GM12875 (cell line): ENCODE data around the gene NRDE2.

Experiments
- H3K4me3 ChIP-seq: one replicate; pipeline ENCODE4 v1.5.1; 2011; ENCODE audit warnings: low read depth, low read length, control low read depth
- TF ChIP-seq, protein P1 (sequence below): IDR thresholded peaks from 2 replicates; pipeline ENCODE4 v1.5.1; 2011; ENCODE audit warnings: low read depth, mild to moderate bottlenecking, control low read depth, inconsistent platforms, low read length, moderate library complexity, borderline replicate concordance; ENCODE audit not compliant: insufficient read depth

NRDE2 gene

DNA sequence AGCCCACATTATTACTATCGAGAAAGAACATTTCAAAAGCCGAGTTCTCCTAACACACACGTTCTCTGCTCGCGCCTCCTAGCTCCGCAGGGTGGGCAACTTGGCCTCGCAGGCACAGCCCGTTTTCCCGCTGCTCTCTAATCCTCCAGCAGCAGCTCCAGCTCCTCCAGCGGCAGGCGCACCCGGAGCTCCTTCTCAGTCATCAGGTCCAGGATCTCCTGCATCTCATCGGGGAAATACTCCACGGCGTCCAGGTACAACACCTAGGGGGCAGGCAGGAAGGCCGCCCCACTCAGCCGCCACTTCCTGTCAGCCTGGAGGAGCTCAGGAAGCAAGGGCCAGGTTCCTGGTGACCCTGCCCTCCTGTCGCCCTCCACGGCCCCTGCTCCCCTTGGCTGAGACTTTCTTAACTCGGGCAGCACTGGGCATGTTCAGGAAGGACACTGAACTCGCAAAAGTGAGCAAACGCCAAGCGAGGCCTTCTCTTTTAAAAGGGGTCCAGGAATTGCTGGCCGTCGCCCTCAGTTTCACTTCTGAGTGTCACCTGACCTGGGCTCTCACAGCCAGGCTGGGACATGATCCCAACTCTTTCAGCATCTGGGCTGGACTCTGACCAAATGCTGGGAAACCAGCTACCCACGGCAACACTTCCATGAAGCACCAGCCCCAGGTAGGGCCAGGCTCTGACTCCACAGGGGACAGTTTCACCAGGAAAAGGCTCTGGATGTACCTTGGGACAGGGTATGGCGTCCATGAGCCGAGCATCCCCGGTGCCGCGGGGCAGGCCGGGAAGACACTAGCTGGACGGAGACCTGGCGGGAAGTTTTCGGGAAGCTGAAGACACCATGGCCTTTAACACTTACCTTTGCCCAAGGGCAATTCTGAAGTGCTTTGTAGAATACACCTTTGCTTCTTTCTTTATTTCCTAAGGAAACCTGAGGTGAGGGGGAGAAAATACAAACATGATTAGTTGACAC, 53.3 kb downstream of the NRDE2 start:
- TF ChIP-seq, protein P1, sequence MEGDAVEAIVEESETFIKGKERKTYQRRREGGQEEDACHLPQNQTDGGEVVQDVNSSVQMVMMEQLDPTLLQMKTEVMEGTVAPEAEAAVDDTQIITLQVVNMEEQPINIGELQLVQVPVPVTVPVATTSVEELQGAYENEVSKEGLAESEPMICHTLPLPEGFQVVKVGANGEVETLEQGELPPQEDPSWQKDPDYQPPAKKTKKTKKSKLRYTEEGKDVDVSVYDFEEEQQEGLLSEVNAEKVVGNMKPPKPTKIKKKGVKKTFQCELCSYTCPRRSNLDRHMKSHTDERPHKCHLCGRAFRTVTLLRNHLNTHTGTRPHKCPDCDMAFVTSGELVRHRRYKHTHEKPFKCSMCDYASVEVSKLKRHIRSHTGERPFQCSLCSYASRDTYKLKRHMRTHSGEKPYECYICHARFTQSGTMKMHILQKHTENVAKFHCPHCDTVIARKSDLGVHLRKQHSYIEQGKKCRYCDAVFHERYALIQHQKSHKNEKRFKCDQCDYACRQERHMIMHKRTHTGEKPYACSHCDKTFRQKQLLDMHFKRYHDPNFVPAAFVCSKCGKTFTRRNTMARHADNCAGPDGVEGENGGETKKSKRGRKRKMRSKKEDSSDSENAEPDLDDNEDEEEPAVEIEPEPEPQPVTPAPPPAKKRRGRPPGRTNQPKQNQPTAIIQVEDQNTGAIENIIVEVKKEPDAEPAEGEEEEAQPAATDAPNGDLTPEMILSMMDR = no peak
- H3K4me3 ChIP-seq = no peak overlapping the region

DNA sequence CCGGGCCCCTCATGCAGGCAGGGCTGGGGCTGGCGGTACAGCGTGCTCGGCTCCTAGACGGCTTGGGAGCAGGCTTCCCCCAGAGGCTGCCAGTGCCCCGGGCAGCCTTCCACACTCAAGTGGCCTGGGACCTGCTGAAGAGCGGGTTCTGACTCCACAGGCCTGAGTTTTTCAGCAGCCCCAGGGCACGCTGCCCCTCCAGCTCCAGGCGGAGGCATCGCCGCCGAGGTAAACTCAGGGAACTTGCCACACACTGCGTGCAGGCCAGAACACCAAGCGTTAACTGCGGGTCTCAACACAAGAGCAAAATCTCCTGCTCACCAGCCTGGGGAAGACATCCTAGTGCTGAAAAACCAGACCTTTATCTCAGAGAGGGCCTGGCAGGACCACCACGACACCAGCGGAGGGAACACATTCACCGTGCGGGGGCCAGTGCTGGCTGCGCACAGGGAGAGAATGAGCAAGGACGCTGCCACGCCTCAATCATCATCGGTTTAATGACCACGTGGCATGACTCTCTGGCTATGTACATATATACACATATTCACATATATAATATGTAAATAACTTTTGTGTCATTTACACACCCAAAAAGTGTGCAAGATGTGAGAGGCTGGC, 54.1 kb downstream of the NRDE2 start:
- TF ChIP-seq, protein P1 = no peak

DNA sequence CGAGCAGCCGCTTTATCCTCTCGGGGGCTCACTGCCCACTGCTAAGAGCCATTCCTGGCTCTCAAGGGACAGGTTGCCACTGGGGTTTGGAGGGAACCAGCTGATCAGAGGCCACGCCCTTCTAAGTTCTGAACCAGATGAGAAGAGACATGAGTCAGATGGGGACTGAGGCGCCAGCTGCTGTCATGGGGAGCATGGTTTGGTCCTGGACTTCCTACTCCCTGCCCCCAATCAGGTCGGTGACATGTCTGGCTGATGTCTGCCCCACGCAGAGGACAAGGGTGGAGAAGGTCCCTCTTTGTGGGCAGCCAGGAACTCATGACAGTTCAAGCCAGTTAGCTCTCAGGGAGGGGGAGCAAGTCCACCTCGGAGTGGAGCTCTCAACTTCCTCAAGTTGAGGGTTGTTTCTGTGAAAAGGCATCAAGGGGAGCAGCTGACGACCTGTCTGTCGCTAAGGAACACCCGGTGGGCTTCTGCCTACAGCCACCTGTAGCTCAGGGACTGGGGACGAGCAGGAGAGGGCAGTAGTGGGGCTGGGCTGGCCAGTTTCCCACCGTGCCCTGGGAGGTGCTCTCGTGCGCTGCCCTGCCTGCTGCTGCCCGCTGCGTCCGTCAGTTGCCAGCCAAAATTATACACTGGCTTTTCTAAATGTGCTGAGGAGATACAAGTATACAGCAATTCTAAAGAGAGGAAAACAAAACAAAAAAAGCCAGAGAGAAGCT, 54.9 kb downstream of the NRDE2 start:
- TF ChIP-seq, protein P1 = no peak
- H3K4me3 ChIP-seq = no peak overlapping the region

More for the DNA sequence above, 54.1 kb downstream of the NRDE2 start:
- H3K4me3 ChIP-seq = no peak overlapping the region

DNA sequence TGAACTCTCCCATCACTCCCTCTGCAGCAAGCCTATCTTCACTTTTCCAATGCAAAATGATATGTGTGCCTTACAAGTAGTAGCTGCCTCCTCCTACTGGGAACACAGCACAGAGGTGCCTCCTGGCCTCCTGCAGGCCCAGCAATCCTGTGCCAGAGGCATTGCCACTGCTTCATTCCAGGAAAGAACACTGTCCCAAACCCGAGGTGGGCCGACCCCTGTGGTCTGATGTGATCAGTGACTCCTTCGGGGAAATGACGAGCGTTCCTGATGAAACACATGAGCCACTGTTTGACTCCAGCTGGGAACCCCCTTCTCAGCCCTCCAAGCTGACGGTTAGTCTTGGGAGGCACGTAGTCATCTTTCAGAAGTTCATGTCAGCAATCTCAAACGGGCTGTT, 55.9 kb downstream of the NRDE2 start:
- TF ChIP-seq, protein P1 = no peak
- no peak overlapping the region for H3K4me3 ChIP-seq

DNA sequence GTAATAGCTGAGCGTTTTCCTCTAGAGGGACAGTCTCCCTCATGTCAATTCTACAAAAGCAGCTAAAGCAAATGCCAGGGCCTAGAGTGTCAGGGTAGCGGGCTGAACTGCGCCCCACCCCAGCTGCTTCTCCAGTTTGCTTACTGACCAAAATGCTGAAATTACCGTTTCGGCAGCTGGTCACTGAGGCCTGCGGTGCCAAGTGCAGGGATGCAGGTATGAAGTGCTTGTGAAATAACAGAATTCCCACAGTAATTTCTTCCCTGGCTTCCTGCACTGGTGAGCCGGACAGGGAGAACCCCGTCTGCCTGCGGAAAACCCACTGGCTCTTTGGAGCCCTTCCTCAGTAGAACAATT, 56.3 kb downstream of the NRDE2 start:
- H3K4me3 ChIP-seq = no peak overlapping the region
- TF ChIP-seq, protein P1 = no peak

DNA sequence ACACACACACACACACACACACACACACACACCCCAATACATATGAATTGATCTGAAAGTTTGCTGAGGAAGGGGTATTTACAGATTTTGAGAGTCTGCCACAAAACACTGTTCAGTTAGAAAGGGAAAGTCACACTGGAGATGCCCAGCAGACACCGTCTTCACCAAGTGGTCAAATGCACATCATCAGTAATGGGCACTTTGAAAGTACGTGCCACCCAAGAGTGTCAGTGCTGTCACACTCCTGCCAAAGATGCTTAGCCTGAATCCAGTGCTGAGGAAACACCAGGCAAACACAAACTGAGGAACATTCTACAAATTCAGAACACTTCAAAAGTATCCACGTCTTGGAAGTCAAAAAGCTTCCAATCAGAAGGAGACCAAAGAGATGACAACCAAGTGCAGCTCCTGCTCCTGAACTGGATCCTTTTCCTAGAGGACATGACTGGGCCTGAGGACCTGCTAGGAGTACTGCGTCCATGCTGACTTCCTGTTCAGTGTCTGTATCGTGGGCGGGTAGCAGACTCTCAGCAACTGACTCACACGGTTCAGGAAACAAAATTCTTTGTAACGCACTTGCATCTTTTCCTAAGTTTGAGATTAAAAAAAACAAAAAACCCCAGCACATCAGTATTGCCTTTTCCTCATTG, 56.8 kb downstream of the NRDE2 start:
- TF ChIP-seq, protein P1 = no peak
- no peak overlapping the region for H3K4me3 ChIP-seq
